Endodermal cell (in vitro differentiated cells): ENCODE results near the gene TNS3. TPM values are rescaled to one million over a fixed set of nuclear protein-coding genes. Genes with fewer than 3 reads are reported as not detected.

Source experiments
- DNase-seq: peaks from one replicate; pipeline ENCODE4 v3.0.0-alpha.2; 2017
- H3K27ac ChIP-seq: 2 replicates; pipeline ENCODE4 v1.5.1; 2013; ENCODE audit warnings: mild to moderate bottlenecking, low read depth, low read length, moderate library complexity
- H3K27me3 ChIP-seq: 2 replicates; pipeline ENCODE4 v1.6.1; 2013; ENCODE audit warnings: mild to moderate bottlenecking, low read length, moderate library complexity; ENCODE audit not compliant: insufficient read depth, control insufficient read depth, poor library complexity, severe bottlenecking
- H3K36me3 ChIP-seq: 2 replicates; pipeline ENCODE4 v1.7.0; 2013; ENCODE audit warnings: mild to moderate bottlenecking, low read length, moderate library complexity; ENCODE audit not compliant: control insufficient read depth, insufficient read depth
- H3K4me1 ChIP-seq: one replicate; pipeline ENCODE4 v1.7.0; 2013; ENCODE audit warnings: low read length; ENCODE audit not compliant: control insufficient read depth, insufficient read depth
- H3K4me3 ChIP-seq: 2 replicates; pipeline ENCODE4 v1.5.1; 2013; ENCODE audit warnings: mild to moderate bottlenecking, low read length, moderate library complexity
- H3K9ac ChIP-seq: 2 replicates; pipeline ENCODE4 v1.6.1; 2013; ENCODE audit warnings: mild to moderate bottlenecking, low read length, moderate library complexity; ENCODE audit not compliant: poor library complexity, severe bottlenecking; ENCODE audit errors: extremely low read depth
- H3K9me3 ChIP-seq: 2 replicates; pipeline ENCODE4 v1.6.1; 2013; ENCODE audit warnings: mild to moderate bottlenecking, low read length, moderate library complexity; ENCODE audit not compliant: control insufficient read depth
- H3K27ac Mint-ChIP-seq: 2 replicates; pipeline ENCODE4 v1.8.0; 2020; ENCODE audit warnings: mixed read lengths
- H3K27me3 Mint-ChIP-seq: 2 replicates; pipeline ENCODE4 v1.8.0; 2021; ENCODE audit warnings: mild to moderate bottlenecking, mixed read lengths; ENCODE audit not compliant: insufficient read depth
- H3K36me3 Mint-ChIP-seq: 2 replicates; pipeline ENCODE4 v1.8.0; 2020; ENCODE audit warnings: low read depth, mixed read lengths
- H3K4me1 Mint-ChIP-seq: 2 replicates; pipeline ENCODE4 v1.8.0; 2020; ENCODE audit warnings: mixed read lengths
- H3K4me3 Mint-ChIP-seq: 2 replicates; pipeline ENCODE4 v1.8.0; 2020; ENCODE audit warnings: mild to moderate bottlenecking, moderate library complexity, mixed read lengths
- H3K9me3 Mint-ChIP-seq: 2 replicates; pipeline ENCODE4 v1.8.0; 2020; ENCODE audit warnings: mild to moderate bottlenecking, mixed read lengths
- CTCF ChIP-seq: fragments of 200-600 bp; sonication (generic); conservative IDR thresholded peaks from 2 replicates; pipeline ENCODE4 v1.5.0; 2021; ENCODE audit warnings: antibody characterized with exemption, mild to moderate bottlenecking
- WGBS, 2 experiments: methylation state at CpG; one replicate each; pipeline versions ENCODE4 v1.1.5 to v1.1.7; 2013; ENCODE audit warnings: missing lambda C conversion rate in 2 of 2, mixed read lengths in 1 of 2; ENCODE audit not compliant: insufficient coverage in 1 of 2, insufficient read length in 1 of 2; 5-methylcytosine and 5-hydroxymethylcytosine counted together
- total RNA-seq, 2 donors: library from RNA; stranded (reverse); fragmentation: NEBNext Ultra II Directional in 1 of 2; extraction: Animal tissue kit (Norgen Biotek cat#: 25700) in 1 of 2; gene quantifications; 2 replicates in 1 of 2; 3 replicates in 1 of 2; pipeline ENCODE4 v1.2.1, GENCODE V29; 2021

The TNS3 gene
- total RNA-seq, 2 donors from 2014 or later, result 33.8 to 38.5 TPM

DNA sequence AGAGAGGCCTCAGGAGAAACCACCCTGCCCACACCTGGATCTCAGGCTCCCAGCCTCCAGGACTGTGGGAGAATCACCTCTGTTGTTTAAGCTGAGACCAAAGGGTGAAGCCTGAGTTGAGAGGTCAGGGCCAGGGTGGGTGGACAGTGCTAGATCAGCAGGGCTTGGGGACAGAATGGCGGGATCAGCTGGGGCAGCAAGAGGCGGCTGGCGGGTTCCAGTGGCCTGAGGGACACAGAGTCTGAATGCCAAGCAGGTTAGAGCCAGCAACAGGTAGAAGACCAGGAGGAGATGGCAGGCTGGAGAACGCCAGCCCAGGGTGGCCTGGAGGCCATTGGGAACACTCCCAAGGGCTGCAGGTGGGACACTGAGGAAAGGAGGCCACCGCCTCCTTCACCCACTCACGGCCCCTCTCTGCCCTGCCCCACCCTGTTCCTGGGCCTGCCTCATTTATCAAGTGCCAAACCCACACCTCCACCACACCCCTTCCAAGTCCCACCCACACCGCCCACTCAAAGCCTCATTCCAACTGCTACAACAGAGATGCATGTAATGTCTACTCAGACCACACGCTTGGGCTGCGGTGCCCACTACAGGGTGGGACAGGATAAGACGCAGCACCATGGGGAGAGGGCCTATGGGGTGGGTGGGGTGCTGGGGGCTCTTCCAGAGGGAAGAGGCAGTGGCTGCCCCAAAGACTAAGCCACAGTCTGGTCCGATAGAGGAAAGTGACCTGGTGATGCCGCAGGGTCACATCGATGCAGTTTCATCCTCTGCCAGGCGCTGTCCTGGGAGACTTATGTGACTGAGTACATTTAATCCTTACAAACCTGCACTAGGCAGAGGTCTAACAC is 173.9 kb downstream of the TNS3 start:
- no peak for TF ChIP-seq CTCF
- Mint-ChIP-seq H3K27me3 (no peaks in the 10 kb centered on the region), H3K27ac (no peak overlapping the region), H3K36me3 (peaks cover 31% of the 10 kb centered on the region), H3K4me3 (no peak overlapping the region), H3K9me3 (no peaks in the 10 kb centered on the region), H3K4me1 (no peaks in the 10 kb centered on the region)
- Histone ChIP-seq H3K4me3 (no peak overlapping the region), H3K9me3 (no peaks in the 10 kb centered on the region), H3K27me3 (no peaks in the 10 kb centered on the region), H3K9ac (no peak overlapping the region), H3K36me3 (peaks cover 11% of the 10 kb centered on the region), H3K27ac (no peak overlapping the region), H3K4me1 (no peaks in the 10 kb centered on the region)
- 96 to 98% methylated on average over 7 to 14 of the region's 14 CpGs for WGBS, 2 experiments
- peak; percentile 25 for DNase-seq

- no peak overlapping the region for H3K27ac Mint-ChIP-seq
- Histone ChIP-seq H3K4me3 (no peak overlapping the region), H3K36me3 (peaks cover 11% of the 10 kb centered on the region)
Measured at GRCh38 chr7:47407136-47407535, 174.8 kb downstream of the TNS3 start.

DNA sequence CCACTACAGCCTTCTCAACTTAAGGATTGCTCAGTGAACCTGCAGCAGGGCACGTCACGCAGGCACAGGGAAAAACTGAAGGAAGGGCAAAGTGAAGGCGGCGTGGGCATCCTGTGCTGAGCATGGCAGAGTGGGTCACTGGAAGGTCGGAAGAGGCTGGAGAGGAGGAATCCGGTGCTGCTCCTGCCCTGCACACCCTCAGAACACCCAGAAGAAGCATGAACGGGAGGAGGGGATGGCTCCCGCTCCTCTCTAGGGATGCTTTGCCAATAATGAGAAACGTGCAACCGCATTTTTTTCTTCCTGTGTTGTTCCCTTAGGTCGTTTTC is 175.1 kb downstream of the TNS3 start:
- Histone ChIP-seq H3K4me1 (no peaks in the 10 kb centered on the region), H3K27me3 (no peaks in the 10 kb centered on the region), H3K9me3 (no peaks in the 10 kb centered on the region), H3K4me3 (no peak overlapping the region), H3K9ac (no peak overlapping the region), H3K36me3 (peaks cover 9% of the 10 kb centered on the region), H3K27ac (no peak overlapping the region)
- peaks cover 30% of the 10 kb centered on the region for H3K36me3 Mint-ChIP-seq
- TF ChIP-seq CTCF, result no peak
- H3K9me3 Mint-ChIP-seq, result no peaks in the 10 kb centered on the region
- no peaks in the 10 kb centered on the region for H3K4me1 Mint-ChIP-seq
- peak; percentile 17 for DNase-seq
- no peak overlapping the region for H3K4me3 Mint-ChIP-seq
- no peaks in the 10 kb centered on the region for H3K27me3 Mint-ChIP-seq
- H3K27ac Mint-ChIP-seq, result no peak overlapping the region
- WGBS, 2 experiments, result 93 to 97% methylated on average over 9 to 11 of the region's 11 CpGs

More at GRCh38 chr7:47407136-47407535, 174.8 kb downstream of the TNS3 start:
- WGBS, 2 experiments, result 93 to 96% methylated on average over 9 to 13 of the region's 13 CpGs
- no peak overlapping the region for H3K4me3 Mint-ChIP-seq
- peak; percentile 17 for DNase-seq
- H3K27ac ChIP-seq, result no peak overlapping the region
- TF ChIP-seq CTCF, result no peak
- no peaks in the 10 kb centered on the region for H3K27me3 Mint-ChIP-seq
- no peaks in the 10 kb centered on the region for H3K27me3 ChIP-seq
- H3K9me3 Mint-ChIP-seq, result no peaks in the 10 kb centered on the region
- no peaks in the 10 kb centered on the region for H3K4me1 ChIP-seq
- H3K9me3 ChIP-seq, result no peaks in the 10 kb centered on the region
- no peak overlapping the region for H3K9ac ChIP-seq
- H3K36me3 Mint-ChIP-seq, result peaks cover 34% of the 10 kb centered on the region
- no peaks in the 10 kb centered on the region for H3K4me1 Mint-ChIP-seq
